GM19025 (cell line): ENCODE data around the gene CYP46A1.

Experiments used
- ATAC-seq: cut with Tn5 transposase; IDR thresholded peaks from one replicate; pipeline ENCODE4 v1.9.1; 2021; ENCODE audit warnings: mild to moderate bottlenecking, low read depth, moderate library complexity; ENCODE audit not compliant: unreplicated experiment

CYP46A1 gene

GRCh38 chr14:99707420-99707819 lies 23.3 kb downstream of the CYP46A1 start:
- no peak for ATAC-seq

- ATAC-seq, result no peak
These were observed 23.8 kb downstream of the CYP46A1 start for GRCh38 chr14:99707921-99708320.

GRCh38 chr14:99708449-99708848 lies 24.4 kb downstream of the CYP46A1 start:
- no peak for ATAC-seq

- no peak for ATAC-seq
These were observed 29.9 kb downstream of the CYP46A1 start for GRCh38 chr14:99713972-99714371.

- ATAC-seq, result no peak
These were observed 31.3 kb downstream of the CYP46A1 start for GRCh38 chr14:99715266-99716000.

- ATAC-seq, result no peak
These were observed 32.2 kb downstream of the CYP46A1 start for GRCh38 chr14:99716091-99716849.

- ATAC-seq, result no peak
These were observed 33.0 kb downstream of the CYP46A1 start for GRCh38 chr14:99716850-99717681.

- no peak for ATAC-seq
These were observed 33.5 kb downstream of the CYP46A1 start for GRCh38 chr14:99717682-99718013.

- ATAC-seq, result no peak
These were observed 34.1 kb downstream of the CYP46A1 start for GRCh38 chr14:99718031-99718810.

GRCh38 chr14:99718811-99719192 lies 34.7 kb downstream of the CYP46A1 start:
- no peak for ATAC-seq

GRCh38 chr14:99720941-99721791 lies 37.1 kb downstream of the CYP46A1 start:
- ATAC-seq, result no peak

GRCh38 chr14:99721792-99722516 lies 37.9 kb downstream of the CYP46A1 start:
- ATAC-seq, result no peak

- ATAC-seq, result no peak
These were observed 38.6 kb downstream of the CYP46A1 start for GRCh38 chr14:99722741-99723140.

- no peak for ATAC-seq
These were observed 40.2 kb downstream of the CYP46A1 start for GRCh38 chr14:99724196-99724891.

GRCh38 chr14:99724939-99725773 lies 41.1 kb downstream of the CYP46A1 start:
- no peak for ATAC-seq

- ATAC-seq, result no peak
These were observed 41.9 kb downstream of the CYP46A1 start for GRCh38 chr14:99725774-99726537.
